Esophagus muscularis mucosa (tissue), 4 donors: ENCODE results near the gene TRIM23. TPM values are rescaled to one million over a fixed set of nuclear protein-coding genes. Genes with fewer than 3 reads are reported as not detected.
A peak's percentile ranks its signal among the peaks of the same experiment; 100 is the strongest.
"Not testable (repeated sequence)": the region's sequence is repeated elsewhere in the genome, so short reads cannot be mapped to it uniquely, and the experiment has no call there.

Source experiments
- DNase-seq: peaks from one replicate; pipeline ENCODE4 v3.0.0-alpha.2; 2017; ENCODE audit errors: extremely low spot score
- H3K27ac ChIP-seq, 4 donors: fragments of 200-600 bp; sonication (generic); replicated peaks in 1 of 4; 1 replicate in 3 of 4; 2 replicates in 1 of 4; pipeline ENCODE4 v1.5.1; 2016 to 2019; ENCODE audit warnings: mild to moderate bottlenecking in 1 of 4
- H3K27me3 ChIP-seq, 4 donors: fragments of 200-600 bp; sonication (generic); one replicate each; pipeline versions ENCODE4 v1.5.1 to v1.6.0; 2016 to 2019
- H3K36me3 ChIP-seq, 4 donors: fragments of 200-600 bp; sonication (generic); one replicate each; pipeline ENCODE4 v1.5.1; 2016 to 2019
- H3K4me1 ChIP-seq, 4 donors: fragments of 200-600 bp; sonication (generic); one replicate each; pipeline ENCODE4 v1.5.1; 2016 to 2019
- H3K4me3 ChIP-seq, 4 donors: fragments of 200-600 bp; sonication (generic); 1 replicate in 2 of 4; 2 replicates in 2 of 4; pipeline ENCODE4 v1.5.1; 2016 to 2019; ENCODE audit warnings: mild to moderate bottlenecking in 4 of 4, moderate library complexity in 1 of 4
- H3K9me3 ChIP-seq, 4 donors: fragments of 200-600 bp; sonication (generic); 1 replicate in 3 of 4; 2 replicates in 1 of 4; pipeline ENCODE4 v1.5.1; 2016 to 2019
- EP300 ChIP-seq: sonication (generic); formaldehyde crosslinking; IDR thresholded peaks from one replicate; pipeline ENCODE4 v1.6.1; 2017; ENCODE audit warnings: antibody characterized with exemption
- POLR2A ChIP-seq: fragments of 450-650 bp; IDR thresholded peaks from one replicate; pipeline ENCODE4 v1.6.1; 2017; ENCODE audit warnings: antibody characterized with exemption, moderate library complexity, mild to moderate bottlenecking, low read depth
- POLR2AphosphoS5 ChIP-seq, 2 donors: sonication (generic); formaldehyde crosslinking; IDR thresholded peaks; one replicate each; pipeline ENCODE4 v1.6.1; 2017; ENCODE audit warnings: antibody characterized with exemption in 2 of 2
- WGBS: methylation state at CpG from one replicate; pipeline ENCODE4 v1.1.5; 2018; 5-methylcytosine and 5-hydroxymethylcytosine counted together
- intact Hi-C: fragments of 100-400 bp; cut with DNase I; formaldehyde crosslinking; loops from one replicate; pipeline ENCODE4 v1.15.1; 2023
- total RNA-seq, 4 donors: library from RNA; depleted of rRNA; stranded (reverse); fragments of >200 nt; gene quantifications; one replicate each; pipeline versions ENCODE4 v1.1.0 to v1.2.1, GENCODE V29; 2016
- TF ChIP-seq, protein P1 (sequence below), 3 experiments: fragments of 200-600 bp in 2 of 3; fragments of 450-650 bp in 1 of 3; sonication (generic) in 2 of 3; IDR thresholded peaks; one replicate each; pipeline ENCODE4 v1.5.1; 2017 to 2019; ENCODE audit warnings: antibody characterized with exemption in 3 of 3, mild to moderate bottlenecking in 2 of 3, moderate library complexity in 1 of 3

TRIM23 gene
- total RNA-seq, 4 donors from 2014 or later = 16.2 to 29.5 (median 17.6) TPM

DNA sequence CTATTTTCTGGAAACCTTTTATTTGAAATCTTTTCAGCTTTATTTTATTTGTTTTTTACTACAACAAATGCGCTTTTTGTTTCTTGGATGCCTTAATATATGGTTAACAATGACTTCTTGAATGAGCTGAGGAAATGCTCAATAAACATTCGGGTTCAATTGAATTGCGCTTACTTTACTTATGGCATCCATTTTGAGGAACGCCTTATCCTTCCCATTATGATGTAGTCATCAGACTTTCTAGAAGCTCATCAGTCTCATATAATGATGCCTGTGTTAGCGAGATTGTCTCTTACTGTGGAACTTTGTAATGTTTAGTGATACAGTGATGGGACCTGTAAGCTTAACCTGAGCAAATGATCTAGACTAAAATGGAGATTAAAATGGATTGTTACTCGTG lies 1.6 kb upstream of the TRIM23 start:
- Histone ChIP-seq H3K36me3 (peaks cover 0 to 14% (median 5%) of the 10 kb centered on the region in 4 donors), H3K9me3 (no peaks in the 10 kb centered on the region), H3K27me3 (no peaks in the 10 kb centered on the region), H3K4me3 (peak overlapping the region; percentile 67 to 98 (median 74)), H3K4me1 (peaks cover 34 to 46% (median 39%) of the 10 kb centered on the region in 4 donors), H3K27ac (peak overlapping the region in 2 of 4 donors; percentile 82 to 84)
- 68% methylated on average over 6 of the region's 6 CpGs for WGBS
- intact Hi-C loops = no loop called here
- no peak for DNase-seq
- TF ChIP-seq, protein P1, sequence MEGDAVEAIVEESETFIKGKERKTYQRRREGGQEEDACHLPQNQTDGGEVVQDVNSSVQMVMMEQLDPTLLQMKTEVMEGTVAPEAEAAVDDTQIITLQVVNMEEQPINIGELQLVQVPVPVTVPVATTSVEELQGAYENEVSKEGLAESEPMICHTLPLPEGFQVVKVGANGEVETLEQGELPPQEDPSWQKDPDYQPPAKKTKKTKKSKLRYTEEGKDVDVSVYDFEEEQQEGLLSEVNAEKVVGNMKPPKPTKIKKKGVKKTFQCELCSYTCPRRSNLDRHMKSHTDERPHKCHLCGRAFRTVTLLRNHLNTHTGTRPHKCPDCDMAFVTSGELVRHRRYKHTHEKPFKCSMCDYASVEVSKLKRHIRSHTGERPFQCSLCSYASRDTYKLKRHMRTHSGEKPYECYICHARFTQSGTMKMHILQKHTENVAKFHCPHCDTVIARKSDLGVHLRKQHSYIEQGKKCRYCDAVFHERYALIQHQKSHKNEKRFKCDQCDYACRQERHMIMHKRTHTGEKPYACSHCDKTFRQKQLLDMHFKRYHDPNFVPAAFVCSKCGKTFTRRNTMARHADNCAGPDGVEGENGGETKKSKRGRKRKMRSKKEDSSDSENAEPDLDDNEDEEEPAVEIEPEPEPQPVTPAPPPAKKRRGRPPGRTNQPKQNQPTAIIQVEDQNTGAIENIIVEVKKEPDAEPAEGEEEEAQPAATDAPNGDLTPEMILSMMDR (IDR thresholded peaks at IDR 0.05) = no peak
- TF ChIP-seq EP300 = no peak
- no peak for TF ChIP-seq POLR2AphosphoS5 (IDR thresholded peaks at IDR 0.05)
- TF ChIP-seq POLR2A = no peak

DNA sequence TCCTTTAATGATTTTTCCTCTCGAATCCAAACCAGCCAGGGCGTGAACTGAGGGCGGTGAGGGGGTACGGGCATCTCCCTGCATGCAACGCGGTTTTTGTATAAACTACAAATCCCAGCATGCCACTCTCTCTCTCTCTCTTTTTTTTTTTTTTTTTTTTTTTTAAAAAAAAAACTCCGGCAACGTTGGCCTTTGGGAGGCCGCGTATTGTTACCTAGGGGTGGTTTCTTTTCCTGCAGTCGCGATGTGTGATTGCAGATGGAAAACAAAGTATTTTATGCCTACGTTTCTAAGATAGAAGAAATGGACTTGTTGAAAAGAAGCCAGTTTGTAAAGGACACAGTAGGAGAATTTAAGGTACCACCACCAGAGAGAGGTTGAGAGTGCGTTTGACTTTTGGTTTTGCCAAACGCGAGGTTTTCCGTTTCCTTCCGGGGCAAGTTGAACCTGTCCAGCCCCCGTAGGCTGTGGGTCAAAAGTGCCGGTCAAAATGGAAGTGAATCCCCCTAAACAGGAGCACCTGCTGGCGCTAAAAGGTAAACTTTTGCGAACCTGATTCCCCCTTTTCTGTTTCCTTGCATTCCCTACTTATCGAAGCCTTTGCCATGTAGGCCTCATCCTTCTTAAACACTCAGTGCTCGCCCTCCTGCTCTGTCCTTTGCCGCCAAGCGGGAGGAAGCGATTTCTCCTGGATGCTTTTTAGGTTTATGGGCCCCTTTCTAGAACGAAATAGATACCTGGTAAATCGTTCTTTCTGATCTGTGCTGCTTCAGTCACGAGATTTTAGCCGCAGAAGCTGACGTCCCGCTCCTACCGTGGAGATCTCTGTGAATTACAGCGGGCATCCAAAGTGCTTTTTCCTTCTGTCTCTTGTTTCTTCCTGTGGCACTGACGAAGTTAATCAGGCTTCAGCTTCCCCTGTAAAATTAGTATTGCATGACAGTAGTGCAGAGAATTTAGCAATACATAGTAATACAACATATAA lies 730 bp upstream of the TRIM23 start, which contains the start of the genes SHLD3 and TRAPPC13:
Gene SHLD3 (plus strand): TSS at position 457 of the 985 bp plus-strand sequence. CDS start 4,561 bp downstream, outside the sequence.
Gene TRAPPC13 (plus strand): TSS at position 457 of the 985 bp plus-strand sequence. CDS start 34 bp downstream, at position 491.
- H3K27ac ChIP-seq = peak within 1 kb of the TSS; percentile 80 to 85 (median 83)
- H3K36me3 ChIP-seq = peaks cover 0 to 8% (median 4%) of the 10 kb centered on the region in 4 donors
- peaks cover 34 to 54% (median 42%) of the 10 kb centered on the region in 4 donors for H3K4me1 ChIP-seq
- TF ChIP-seq POLR2A (no peak), EP300 (no peak), POLR2AphosphoS5 (IDR thresholded peaks at IDR 0.05) (peak; percentile 69 to 71)
- TF ChIP-seq, protein P1 (IDR thresholded peaks at IDR 0.05) = no peak
- H3K4me3 ChIP-seq = peak within 1 kb of the TSS; percentile 67 to 98 (median 74)
- WGBS = 0% methylated on average over 36 of the region's 36 CpGs
- H3K9me3 ChIP-seq = no peaks in the 10 kb centered on the region
- DNase-seq = peak; percentile 95
- H3K27me3 ChIP-seq = no peaks in the 10 kb centered on the region
- intact Hi-C loops = no loop called here

DNA sequence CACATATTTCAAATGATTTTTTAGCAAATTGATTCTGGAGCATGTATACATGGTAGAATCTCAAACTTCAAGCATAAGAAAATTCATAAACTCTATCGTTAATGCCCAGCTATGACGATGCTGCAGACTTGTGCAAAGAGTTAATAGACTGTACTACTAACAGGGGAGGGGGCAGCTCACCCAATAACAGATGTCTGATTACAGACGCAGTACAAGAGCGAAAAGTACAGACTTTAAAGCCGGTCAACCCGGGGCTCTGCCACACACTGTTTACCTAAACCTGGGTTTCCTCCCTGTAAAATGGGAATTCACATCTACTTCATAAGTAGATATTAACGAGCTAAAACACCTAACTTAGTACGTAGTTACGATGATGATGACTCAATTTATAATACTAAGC lies 651 bp downstream of the TRIM23 start:
- Histone ChIP-seq H3K9me3 (no peaks in the 10 kb centered on the region), H3K36me3 (no peaks in the 10 kb centered on the region), H3K27ac (peak overlapping the region; percentile 80 to 85 (median 83)), H3K27me3 (no peaks in the 10 kb centered on the region), H3K4me3 (peak overlapping the region; percentile 67 to 98 (median 74)), H3K4me1 (peaks cover 34 to 64% (median 45%) of the 10 kb centered on the region in 4 donors)
- TF ChIP-seq POLR2A = no peak
- TF ChIP-seq EP300 = no peak
- TF ChIP-seq, protein P1 (IDR thresholded peaks at IDR 0.05) = no peak
- TF ChIP-seq POLR2AphosphoS5 (IDR thresholded peaks at IDR 0.05) = no peak
- no peak for DNase-seq
- intact Hi-C loops = no loop called here
- WGBS = 7% methylated on average over 9 of the region's 9 CpGs

DNA sequence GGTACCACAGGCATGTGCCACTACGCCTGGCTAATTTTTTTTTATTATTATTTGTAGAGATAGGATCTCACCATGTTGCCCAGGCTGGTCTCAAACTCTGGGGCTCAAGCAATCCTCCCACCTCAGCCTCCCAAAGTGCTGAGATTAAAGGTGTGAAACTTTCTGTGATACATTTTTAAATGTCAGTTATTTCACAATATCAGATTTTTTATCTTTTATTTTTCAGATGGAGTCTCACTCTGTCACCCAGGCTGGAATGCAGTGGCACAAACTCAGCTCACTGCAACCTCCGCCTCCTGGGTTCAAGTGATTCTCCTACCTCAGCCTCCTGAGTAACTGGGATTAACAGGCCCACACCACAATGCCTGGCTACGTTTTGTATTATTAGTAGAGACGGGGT lies 2.2 kb downstream of the TRIM23 start:
- WGBS = 74% methylated on average over 4 of the region's 4 CpGs
- H3K4me3 ChIP-seq, H3K9me3 ChIP-seq, H3K36me3 ChIP-seq, H3K27ac ChIP-seq, intact Hi-C loops, DNase-seq, H3K27me3 ChIP-seq: not testable (repeated sequence)
- H3K4me1 ChIP-seq = peaks cover 34 to 64% (median 45%) of the 10 kb centered on the region in 4 donors

DNA sequence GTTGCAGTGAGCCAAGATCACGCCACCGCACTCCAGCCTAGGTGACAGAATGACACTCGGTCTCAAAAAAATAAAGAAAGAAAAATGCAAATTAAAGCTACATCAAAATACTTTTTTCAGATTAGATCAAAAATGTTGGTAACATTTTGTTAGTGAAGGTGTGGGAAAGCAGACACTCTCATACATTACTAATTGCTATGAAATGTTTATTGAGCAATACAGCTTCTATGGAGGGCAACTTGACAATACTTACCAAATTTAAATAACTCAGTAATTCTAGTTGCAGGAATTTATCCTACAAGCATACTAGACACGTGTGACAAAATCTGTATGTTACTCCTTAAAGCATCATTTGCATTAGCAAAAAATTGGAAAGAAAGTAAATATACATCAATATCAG lies 4.1 kb downstream of the TRIM23 start:
- Histone ChIP-seq H3K4me3 (no peak overlapping the region), H3K27me3 (no peaks in the 10 kb centered on the region), H3K27ac (no peak overlapping the region), H3K4me1 (peaks cover 23 to 48% (median 31%) of the 10 kb centered on the region in 4 donors), H3K36me3 (peaks cover 8 to 17% (median 14%) of the 10 kb centered on the region in 4 donors), H3K9me3 (no peaks in the 10 kb centered on the region)
- TF ChIP-seq, protein P1 (IDR thresholded peaks at IDR 0.05) = no peak
- no peak for TF ChIP-seq POLR2A
- TF ChIP-seq POLR2AphosphoS5 (IDR thresholded peaks at IDR 0.05) = no peak
- TF ChIP-seq EP300 = no peak
- no peak for DNase-seq
- WGBS = 91% methylated on average over 4 of the region's 4 CpGs
- intact Hi-C loops = no loop called here
